ENCODE measurements around the gene SEC11A.
A peak's percentile ranks its signal among the peaks of the same experiment; 100 is the strongest.
"Not testable (repeated sequence)": the region's sequence is repeated elsewhere in the genome, so short reads cannot be mapped to it uniquely, and the experiment has no call there.

The SEC11A gene

DNA sequence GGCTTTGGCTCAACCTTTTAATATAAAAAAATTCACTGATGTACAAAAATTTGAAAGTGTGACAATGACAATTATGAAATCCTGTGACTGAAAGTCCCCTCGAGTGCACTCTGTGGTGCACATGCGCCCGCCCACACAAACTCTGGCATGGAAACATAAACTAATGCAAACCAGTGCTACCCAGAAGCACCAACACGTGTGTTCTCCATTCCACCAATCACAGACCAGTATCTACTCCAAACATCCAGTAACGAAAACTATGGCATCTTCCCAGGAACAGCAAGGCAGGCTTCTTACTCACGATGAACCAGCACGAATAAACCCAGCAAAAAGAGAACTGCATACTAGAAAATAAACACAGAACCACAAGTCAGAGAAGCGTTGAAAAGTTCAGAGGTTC is 46.2 kb downstream of the SEC11A start:
- no peak for DNase-seq

DNA sequence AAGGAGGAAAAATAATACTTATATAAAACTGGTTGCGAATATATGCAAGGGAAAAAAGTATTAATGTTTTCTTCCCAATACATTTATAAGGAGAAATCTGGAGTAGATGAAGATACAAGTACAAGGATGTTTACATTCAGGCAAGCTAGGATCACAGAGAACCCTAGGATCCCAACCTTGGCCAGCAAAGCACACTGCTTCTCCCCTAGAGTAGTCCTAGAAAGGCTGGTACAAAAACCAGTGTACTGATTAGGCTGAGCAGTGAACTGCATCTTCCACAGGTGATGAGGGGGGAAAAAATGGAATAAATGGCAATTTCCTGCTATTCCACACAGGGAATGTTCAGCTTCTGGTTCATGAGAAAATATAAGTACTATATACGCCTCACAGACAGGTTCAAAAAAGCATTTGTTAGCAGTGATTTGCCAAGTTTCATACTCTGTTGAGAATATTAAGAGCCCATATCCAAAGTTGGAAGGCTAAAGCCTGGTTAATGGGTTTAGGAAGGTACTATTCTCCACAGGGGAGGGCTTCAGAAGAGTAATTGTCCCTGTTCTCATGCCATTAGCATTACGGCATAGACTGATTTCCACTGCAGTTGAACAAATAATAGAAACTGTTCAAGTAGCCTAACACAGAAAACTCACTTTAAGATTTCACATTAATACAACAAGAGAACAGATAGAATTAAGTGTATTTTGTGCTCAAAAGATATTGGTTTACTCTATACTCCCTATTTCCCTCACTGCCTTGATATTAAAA is 47.5 kb downstream of the SEC11A start:
- DNase-seq, result no peak

DNA sequence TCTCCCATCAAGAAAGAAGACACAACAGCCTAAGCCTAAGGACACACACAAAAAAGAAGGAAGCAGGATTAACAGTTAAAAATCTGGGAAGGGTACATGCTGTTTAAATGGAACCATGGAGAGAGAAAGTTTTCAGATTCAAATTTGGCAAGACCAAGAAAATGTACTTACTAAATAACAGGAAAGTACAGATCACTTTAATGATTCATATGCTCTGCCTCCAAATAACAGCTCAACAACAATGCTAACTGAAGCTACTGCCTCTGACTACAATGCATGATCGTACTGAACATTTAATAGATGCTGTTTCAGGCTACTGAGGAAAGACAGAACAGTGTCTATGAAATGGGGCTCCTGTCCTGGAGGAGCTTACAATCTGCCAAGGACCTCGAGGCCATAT is 49.6 kb downstream of the SEC11A start:
- no peak for DNase-seq

DNA sequence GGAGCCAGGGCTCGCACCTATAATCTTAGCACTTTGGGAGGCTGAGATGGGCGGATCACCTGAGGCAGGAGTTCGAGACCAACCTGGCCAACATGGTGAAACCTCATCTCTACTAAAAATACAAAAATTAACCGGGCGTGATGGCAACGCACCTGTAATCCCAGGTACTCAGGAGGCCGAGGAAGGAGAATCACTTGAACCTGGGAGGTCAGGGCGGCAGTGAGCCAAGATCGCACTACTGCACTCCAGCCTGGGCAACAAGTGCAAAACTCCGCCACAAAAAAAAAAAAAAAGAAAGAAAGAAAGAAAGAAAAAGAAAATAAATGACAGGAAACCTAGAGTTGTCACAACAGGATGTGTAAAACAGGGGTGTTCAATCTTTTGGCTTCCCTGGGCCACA is 54.9 kb downstream of the SEC11A start:
- no peak for DNase-seq

DNA sequence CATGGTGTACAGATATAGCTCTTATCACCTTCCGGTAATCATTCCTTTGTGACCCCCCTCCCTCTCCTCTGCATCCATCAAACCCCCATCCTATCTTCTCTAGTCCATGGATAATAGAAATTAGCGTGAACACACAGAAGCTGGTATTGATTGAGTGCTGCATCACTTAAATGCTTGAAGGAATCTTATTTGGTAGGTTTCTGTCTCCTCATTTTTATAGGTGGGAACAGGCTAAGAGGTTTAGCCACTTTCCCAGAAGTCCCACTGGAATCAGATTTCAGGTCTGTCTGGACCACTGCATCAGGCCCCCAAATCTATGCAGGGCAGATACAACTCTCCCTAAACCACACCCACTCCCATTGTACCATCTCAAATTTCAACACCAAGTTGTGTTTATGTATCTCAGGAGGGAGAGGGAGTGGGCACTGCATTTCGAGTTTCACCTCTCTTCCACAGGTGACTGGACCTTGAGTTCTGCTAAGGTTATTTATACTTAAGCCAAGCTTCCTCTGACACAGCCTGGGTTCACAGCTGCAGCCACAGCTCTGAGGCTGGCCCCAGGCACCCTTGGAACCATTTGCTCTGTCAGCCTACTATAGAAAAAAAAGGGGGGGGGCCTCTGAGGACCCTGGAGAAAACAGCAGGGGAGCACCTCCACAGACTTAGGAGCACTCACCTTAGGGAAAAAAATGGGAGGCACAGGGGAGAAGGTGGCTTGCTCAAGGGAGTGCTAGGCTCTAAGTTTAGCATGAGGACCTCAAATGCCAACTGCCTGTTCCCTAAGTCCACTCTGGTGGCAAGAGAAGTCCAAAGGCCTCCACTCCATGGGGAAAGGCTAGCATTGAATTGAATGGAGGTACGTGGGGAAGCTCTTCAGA is 55.8 kb downstream of the SEC11A start:
- DNase-seq, result no peak

DNA sequence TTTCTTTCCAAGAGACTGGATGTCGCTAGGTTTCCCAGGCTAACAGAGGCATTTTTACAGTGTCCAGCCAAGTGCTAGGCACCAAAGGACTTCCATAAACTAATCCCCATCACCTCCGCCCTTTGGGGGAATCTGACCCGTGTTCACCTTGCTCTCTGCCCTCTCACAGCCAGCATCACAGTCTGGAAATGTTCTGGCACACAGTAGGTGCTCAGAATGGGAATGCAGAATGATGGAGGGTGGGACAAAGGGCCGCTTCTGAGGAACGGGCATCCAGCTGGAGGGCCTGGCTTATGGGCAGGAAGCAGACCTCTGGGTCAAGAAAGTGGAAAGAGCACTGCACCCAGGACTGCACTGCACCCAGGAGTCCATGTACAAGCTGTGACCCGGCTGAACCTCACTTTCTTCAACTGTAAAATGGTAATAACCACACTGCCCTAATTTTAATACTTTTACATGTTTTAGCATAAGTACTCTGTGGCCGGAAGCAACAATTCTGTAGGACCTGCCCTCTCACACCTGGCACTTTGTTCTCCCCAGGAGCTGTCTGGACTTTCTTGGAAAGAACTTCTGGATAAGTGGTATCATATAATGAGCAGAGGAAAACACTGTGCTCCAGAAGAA is 57.0 kb downstream of the SEC11A start:
- DNase-seq, result no peak

DNA sequence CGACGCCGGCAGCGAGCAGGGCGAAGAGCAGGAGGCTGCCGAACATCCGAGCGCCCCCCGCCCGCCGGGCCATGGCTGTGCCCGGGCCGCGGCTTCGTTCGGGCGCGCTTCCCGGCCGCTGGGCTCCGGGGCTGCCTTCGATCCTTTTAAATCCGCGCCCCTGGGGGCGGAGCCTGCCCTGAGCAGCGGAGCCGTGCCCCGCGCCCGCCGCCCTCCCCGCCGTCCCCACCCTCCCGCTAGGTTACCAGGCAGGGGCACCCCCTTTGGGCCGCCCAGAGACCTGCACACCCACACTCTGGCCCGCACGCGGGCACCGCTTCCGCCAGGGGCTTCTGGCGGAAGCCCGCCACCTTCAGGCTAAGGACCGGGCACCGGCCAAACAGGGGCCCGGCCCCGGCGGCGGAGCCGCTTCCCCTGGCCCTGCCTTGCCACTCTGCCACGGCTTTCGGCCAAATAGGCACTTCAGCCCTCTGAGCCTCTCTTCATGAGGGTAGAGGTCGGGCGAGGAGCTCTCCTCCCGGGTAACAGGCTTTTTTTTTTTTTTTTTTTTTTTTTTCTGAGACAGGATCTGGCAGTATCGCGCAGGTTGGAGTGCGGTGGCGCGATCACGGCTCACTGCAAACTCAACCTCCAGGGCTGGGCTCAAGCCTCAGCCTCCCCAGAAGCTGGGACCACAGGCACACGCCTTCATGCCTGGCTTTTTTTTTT is 57.7 kb downstream of the SEC11A start, which contains the start of gene NMB:
TSS of gene NMB (minus strand) at position 120 of the 708 bp plus-strand sequence. CDS start at position 73, 47 bp downstream.
- peak; percentile 86 for DNase-seq

DNA sequence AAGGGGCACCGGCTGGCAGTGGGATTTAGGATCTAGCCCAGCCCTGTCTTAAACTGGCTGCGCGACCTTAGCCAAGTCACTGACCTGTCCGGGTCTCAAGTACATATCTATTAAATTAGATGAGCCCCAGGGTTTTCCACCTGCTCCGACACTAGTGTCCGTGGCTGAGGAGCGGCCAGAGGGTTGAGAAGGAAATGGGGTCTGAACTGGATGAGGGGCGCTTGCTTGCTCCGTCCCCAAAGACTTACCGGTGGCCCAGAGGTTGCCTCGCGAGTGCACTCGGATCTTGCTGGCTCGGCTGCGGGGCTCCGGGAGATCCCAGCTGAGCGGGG is 58.2 kb downstream of the SEC11A start:
- no peak for DNase-seq

DNA sequence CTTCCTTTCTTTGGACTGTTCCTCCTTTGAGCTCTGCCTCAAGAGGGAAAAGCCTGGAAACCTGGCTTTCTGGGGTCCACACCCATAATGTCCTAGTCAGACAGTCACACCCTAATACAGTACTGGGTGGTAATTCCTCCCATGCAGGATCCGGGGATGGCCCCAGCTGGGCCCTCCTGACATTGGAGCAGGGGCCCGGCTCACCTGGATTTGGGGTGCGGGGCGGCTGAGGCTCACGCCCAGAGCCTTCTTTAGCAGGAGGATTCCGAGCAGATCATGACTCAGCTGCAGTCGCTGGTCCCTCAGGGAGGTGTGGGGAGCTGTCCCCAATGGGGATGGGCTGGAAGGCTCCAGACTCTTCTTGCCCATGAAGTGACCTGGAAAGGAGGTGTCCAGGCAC is 59.0 kb downstream of the SEC11A start:
- no peak for DNase-seq

DNA sequence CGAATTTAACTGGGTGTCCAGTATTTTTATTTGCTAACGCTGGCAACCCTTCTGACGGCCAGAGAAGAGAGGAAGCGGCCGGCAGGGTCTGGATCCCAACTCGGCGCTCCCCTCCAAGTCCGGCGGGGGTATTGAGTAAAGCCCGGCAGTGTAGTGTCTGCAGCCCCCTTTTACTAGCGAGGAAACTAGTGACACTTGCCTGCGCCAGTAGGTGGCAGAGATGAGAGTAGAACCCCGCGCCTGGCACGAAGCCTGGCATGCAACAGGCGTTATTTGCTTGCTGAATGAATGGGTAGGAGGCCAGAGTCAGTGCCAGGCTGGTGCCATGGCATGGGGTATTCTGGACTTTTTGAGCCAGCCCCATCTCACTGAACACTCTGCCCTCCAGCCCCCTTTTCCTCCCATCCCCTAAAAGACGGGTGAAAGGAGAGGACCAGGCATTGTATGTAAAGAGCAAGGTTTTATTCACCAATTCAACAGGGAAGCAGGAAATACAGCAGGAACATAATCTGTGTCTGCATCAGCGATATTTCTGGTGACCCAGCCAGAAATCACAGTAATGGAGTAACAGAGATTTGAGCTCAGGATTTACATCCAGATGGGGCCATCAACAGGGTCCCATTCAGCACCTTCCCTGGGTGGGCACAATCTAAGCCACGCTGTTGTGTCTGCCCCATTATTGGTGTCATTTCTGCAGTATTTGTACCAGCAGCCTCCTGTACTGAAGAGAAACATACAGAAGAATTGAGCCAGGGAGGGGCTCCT is 61.1 kb downstream of the SEC11A start:
- peak; percentile 79 for DNase-seq

DNA sequence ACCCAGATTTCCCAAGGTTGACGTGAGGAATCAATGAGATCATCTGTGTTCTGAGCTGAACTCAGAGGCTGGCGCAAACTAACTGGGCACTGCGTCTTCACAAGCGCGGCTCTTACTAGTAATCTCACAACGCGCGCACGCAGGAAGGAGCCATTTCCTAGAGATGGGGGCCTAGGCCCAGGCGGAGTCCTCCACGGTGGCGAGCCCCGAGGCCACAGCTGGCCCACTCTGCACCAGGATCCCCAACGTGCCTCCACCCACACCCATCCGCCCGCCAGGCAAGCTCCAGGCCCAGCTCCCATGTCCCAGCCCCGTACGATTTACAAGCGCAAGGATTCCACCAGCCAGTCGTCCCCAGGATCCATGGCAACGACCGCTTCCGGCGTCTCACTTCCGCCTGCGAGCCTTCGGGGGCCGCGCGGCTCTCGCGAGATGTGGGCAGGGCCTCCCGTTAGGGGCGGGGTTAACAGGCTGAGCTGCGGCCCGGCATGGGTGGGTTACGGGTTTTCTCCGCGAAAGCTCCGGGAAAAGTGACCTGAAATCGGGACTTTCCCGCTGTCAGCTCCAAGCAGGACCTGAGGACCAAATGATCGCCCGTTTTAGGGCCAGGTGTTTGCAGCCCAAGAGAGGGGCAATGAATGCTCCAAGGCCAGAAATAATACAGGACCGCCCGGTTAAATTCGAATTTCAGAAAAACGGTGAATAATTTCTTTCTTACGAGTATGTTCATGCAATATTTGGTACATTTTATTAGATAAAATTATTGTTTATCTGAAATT is 61.8 kb downstream of the SEC11A start, which contains the start of gene WDR73:
TSS of gene WDR73 (minus strand) at position 374 of the 779 bp plus-strand sequence. CDS start at position 365, 9 bp downstream.
- peak; percentile 95 for DNase-seq

DNA sequence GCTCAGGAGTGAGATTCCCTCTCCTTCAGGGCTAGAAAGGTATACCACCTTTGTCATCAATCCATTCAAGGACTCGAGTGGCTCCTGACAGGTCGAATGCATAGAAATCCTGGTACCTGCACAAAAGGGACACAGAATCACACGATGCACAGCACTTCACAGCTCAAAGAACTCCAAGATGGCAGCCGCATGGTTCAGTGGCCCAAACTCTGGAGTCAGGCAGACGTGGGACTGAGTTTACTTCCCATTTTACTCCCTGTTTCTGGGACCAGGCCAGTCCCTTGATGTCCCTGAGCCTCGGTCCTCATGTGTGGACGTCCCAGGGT is 62.4 kb downstream of the SEC11A start:
- DNase-seq, result no peak

DNA sequence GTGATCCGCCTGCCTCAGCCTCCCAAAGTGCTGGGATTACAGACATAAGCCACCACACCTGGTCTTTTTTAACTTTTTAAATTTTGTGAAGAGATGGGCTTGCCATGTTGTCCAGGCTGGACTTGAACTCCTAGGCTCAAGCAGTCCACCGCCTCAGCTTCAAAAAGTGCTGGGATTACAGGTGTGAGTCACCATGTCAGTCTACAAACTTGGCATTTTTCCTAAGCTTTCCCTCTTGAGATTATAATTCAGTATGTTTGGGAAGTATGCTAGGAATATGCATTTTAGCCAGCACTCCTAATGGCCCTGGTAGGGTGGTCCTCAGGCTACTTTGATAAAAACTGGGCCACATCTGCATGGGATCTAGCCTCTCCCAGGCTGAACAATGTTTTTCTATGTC is 66.2 kb downstream of the SEC11A start:
- no peak for DNase-seq

DNA sequence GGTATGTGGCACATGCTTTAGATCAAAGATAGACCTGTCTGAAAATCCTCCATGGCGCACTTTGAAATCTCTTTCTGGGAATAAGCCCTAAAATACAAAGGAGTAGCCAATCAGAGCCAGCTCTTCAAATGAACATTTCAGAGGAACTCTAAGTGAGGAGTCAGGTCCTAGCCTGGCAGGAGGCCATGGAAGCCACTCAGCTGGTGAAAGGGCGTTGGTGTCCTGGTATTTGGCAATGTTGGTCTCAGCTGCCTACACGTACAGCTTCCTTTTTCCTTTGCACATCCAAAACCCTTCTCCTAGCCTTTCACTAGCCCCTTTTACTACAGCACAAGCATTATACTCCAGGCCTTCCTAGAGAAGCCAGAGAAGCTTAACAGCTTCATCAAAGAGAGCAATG is 67.4 kb downstream of the SEC11A start:
- DNase-seq, result no peak

DNA sequence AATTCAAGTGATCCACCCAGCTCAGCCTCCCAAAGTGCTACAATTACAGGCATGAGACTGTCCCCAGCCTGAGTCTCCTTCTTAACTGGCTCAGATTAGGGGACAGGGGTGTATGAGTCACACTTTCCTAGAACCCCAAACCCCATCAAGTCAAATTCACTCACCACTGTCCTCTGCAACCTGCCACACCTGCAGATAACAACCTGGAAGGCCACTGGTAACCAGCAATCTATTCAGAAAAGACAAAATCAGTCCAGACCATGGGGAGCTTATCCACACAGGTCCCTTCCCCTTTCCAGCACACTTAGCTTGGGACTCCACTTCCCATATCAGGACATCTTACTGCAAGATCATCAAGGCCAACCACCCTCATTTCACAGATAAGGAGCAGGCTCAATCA is 68.2 kb downstream of the SEC11A start:
- DNase-seq, result no peak

DNA sequence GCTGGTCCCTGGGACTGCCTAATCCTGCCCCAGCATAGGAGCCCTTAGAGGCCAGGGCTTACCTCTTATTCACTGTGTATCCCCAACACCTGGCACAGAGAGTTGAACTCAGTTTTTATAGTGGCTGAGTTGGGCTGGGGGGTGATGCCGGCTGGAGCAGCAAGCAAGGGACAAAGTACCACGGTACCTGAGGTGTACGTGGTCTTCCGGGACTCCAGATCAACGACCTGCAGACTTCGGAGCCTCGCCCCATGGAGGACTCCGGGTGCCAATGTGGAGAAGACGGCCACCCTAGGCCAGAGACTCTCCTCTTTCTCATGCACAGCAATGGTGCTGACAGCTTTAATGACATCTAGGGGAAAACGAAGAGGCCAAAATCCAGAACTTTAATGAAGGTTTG is 69.9 kb downstream of the SEC11A start:
- DNase-seq, result no peak

DNA sequence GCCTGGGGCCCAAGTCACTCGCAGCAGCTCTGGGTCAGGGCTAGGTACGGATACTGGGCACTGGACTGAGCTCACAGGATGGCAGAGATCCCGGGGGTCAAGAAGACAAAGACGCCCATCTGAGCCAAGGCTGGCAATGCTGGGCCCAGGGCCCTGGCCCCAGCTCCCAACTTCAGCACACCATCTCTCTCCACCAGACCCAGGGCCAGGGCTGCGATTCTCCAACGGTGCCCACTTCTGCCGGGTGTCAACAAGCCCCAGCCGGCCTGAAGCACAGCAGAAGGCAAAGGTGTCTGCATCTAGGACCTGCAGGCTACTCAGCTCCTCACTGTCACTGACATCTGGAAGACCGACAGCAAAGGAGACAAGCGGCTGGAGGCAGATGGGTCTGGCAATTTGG is 70.4 kb downstream of the SEC11A start:
- no peak for DNase-seq

DNA sequence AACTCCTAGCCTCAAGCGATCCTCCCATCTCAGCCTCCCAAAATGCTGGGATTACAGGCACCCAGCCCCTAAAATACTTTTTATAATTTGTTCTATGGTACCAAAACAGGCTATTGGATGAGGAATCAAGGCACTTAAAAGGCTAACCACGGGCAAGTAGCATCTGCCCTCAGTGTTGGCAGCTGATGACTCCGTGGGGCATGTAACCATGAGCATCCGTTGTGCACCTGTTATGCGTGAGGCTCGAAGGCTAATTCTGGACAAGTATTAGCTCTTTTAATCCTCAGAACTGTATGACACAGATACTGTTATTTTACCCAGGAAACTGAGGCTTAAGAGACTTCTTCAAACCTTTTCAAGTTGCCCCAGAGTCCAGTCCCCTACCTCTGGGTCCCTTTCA is 72.1 kb downstream of the SEC11A start:
- no peak for DNase-seq

DNA sequence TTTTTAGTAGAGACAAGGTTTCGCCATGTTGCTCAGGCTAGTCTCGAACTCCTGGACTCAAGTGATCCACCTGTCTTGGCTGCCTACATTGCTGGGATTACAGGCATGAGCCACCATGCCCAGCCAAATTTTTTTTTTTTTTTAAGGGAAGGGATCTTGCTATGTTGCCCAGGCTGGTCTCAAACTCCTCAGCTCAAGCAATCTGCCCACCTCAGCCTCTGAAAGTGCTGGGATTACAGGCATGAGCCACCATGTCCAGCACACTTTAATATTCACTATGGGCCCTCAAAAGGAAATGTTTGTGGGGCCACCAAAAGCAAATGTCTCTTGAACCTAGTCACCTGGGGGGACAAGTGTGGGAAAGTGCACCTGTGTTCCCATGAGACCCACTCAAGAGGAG is 73.3 kb downstream of the SEC11A start:
- DNase-seq, result not testable (repeated sequence)

DNA sequence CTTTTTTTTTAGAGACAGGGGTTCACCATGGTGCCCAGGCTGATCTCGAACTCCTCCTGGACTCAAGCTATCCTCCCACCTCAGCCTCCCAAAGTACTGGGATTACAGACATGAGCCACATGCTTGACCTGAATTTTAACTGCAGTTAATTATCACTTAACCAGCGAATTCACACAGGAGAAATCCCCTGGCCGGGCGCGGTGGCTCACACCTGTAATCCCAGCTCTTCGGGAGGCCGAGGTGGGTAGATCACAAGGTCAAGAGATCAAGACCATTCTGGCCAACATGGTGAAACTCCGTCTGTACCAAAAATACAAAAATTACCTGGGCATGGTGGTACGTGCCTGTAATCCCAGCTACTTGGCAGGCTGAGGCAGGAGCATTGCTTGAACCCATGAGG is 74.1 kb downstream of the SEC11A start:
- DNase-seq, result not testable (repeated sequence)

DNA sequence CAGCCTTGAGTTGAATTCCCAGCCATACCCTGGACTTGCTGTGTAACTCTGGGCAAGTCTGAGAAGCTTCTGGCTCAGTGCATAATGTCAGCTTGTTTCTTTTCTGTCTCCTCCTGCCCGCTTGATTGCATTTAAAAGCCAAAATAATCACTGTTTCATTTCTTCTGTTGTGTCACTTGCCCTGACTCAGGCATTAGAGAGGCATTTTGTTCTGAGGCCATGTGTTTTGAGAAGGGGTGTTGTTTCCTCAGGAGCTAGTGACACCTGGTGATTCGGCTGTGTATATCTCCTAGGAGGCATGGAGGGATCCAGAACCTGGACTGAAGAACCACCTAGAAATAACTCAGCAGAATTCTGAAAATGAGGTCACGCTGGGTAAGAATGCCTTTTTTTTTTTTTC is 77.8 kb downstream of the SEC11A start:
- peak; percentile 36 for DNase-seq
